Fibroblast of lung (primary cell): ENCODE measurements around the gene TXNDC8.

Source experiments
- EZH2 ChIP-seq: IDR thresholded peaks from 2 replicates; pipeline ENCODE4 v1.5.1; 2012; ENCODE audit warnings: low read length, control low read depth, mild to moderate bottlenecking; ENCODE audit errors: missing control alignments
- TF ChIP-seq, protein P1 (sequence below), 2 donors: IDR thresholded peaks in 1 of 2; conservative IDR thresholded peaks in 1 of 2; 1 replicate in 1 of 2; 2 replicates in 1 of 2; pipeline ENCODE4 v1.5.1; 2011 to 2012; ENCODE audit warnings: low read length in 2 of 2, control low read depth in 1 of 2, inconsistent platforms in 1 of 2, low read depth in 1 of 2, mild to moderate bottlenecking in 1 of 2

DNA sequence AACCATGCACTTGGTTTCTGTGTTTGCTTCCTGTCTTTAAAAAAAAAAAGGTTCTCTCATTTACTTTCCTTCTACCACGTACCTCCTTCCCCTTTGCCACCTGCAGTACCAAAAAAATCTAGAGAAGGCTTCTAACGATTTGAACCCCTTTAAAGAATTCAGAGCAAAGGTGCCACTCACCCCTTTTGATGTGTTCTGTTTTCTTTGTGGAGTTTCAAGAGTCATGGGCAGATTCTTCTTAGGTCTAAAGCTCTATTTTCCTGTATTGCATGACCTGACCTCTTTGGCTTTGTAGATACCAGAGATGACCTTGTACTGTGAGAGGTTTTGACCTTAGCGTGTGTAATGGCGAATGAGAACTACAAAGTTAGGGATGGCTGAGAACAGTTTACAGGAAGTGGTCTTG lies 29.0 kb downstream of the TXNDC8 start:
- no peak for TF ChIP-seq EZH2
- TF ChIP-seq, protein P1, sequence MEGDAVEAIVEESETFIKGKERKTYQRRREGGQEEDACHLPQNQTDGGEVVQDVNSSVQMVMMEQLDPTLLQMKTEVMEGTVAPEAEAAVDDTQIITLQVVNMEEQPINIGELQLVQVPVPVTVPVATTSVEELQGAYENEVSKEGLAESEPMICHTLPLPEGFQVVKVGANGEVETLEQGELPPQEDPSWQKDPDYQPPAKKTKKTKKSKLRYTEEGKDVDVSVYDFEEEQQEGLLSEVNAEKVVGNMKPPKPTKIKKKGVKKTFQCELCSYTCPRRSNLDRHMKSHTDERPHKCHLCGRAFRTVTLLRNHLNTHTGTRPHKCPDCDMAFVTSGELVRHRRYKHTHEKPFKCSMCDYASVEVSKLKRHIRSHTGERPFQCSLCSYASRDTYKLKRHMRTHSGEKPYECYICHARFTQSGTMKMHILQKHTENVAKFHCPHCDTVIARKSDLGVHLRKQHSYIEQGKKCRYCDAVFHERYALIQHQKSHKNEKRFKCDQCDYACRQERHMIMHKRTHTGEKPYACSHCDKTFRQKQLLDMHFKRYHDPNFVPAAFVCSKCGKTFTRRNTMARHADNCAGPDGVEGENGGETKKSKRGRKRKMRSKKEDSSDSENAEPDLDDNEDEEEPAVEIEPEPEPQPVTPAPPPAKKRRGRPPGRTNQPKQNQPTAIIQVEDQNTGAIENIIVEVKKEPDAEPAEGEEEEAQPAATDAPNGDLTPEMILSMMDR (conservative IDR thresholded peaks at IDR 0.05 in 1 of 2, IDR thresholded peaks at IDR 0.05 in 1 of 2; ENCODE audit: low read depth in 1 of 2, low read length in 2 of 2): no peak
